Vagina (tissue), 2 donors: Measurements from ENCODE around the gene KAZN.

Experiments
- CTCF ChIP-seq, 3 experiments: fragments of 450-650 bp in 2 of 3; fragments of 200-600 bp in 1 of 3; sonication (generic) in 1 of 3; IDR thresholded peaks; one replicate each; pipeline ENCODE4 v1.5.1; 2017 to 2019; ENCODE audit warnings: antibody characterized with exemption in 3 of 3, mild to moderate bottlenecking in 2 of 3, moderate library complexity in 2 of 3
- POLR2A ChIP-seq, 2 donors: fragments of 450-650 bp; IDR thresholded peaks; one replicate each; pipeline ENCODE4 v1.6.1; 2017; ENCODE audit warnings: antibody characterized with exemption in 2 of 2, mild to moderate bottlenecking in 2 of 2, moderate library complexity in 2 of 2
- POLR2AphosphoS5 ChIP-seq, 2 donors: sonication (generic); formaldehyde crosslinking; IDR thresholded peaks; one replicate each; pipeline ENCODE4 v1.9.0; 2017; ENCODE audit warnings: antibody characterized with exemption in 2 of 2, mild to moderate bottlenecking in 2 of 2, low read depth in 1 of 2; ENCODE audit not compliant: insufficient read depth in 1 of 2

GRCh38 chr1:14658642-14659041, 60.2 kb downstream of the KAZN start:
- TF ChIP-seq CTCF (IDR thresholded peaks at IDR 0.05) (no peak), POLR2A (IDR thresholded peaks at IDR 0.05) (no peak), POLR2AphosphoS5 (IDR thresholded peaks at IDR 0.05; ENCODE audit: insufficient read depth in 1 of 2, low read depth in 1 of 2) (no peak)
